OCI-LY7 (cell line): ENCODE measurements around the gene DSG2. TPM values are rescaled to one million over a fixed set of nuclear protein-coding genes. Genes with fewer than 3 reads are reported as not detected.

Source experiments
- BruUV-seq: library from RNA; stranded (reverse); fragments of 400-500 nt; replicated peaks from 2 replicates; lab custom pipeline; 2021; lab: Mats Ljungman, UMichigan
- CTCF ChIA-PET: fragments of 300-600 bp; sonication (Branson Sonifier 250); formaldehyde crosslinking; loops from one replicate; lab custom pipeline; 2022; ENCODE audit warnings: antibody characterized with exemption; ENCODE audit not compliant: unreplicated experiment; lab: Charles Lee
- POLR2A ChIA-PET: fragments of 300-600 bp; sonication (Branson Sonifier 250); formaldehyde crosslinking; loops from one replicate; lab custom pipeline; 2022; ENCODE audit warnings: antibody characterized with exemption; lab: Charles Lee
- DNase-seq: peaks from one replicate; pipeline ENCODE4 v3.0.0-alpha.2; 2015; ENCODE audit warnings: low spot score
- H2AFZ ChIP-seq: fragments of 200-600 bp; sonication (generic), shearing (Covaris generic); 2 replicates; pipeline ENCODE4 v1.6.1; 2014; ENCODE audit warnings: mild to moderate bottlenecking, antibody characterized with exemption, low read length, moderate library complexity
- H3K27ac ChIP-seq: fragments of 200-600 bp; sonication (generic); 2 replicates; pipeline ENCODE4 v1.5.1; 2014; ENCODE audit warnings: mixed run types, low read depth, mild to moderate bottlenecking, moderate library complexity, low read length, inconsistent platforms; ENCODE audit not compliant: poor library complexity, severe bottlenecking
- H3K36me3 ChIP-seq: fragments of 200-600 bp; sonication (generic); 2 replicates; pipeline ENCODE4 v1.6.1; 2014; ENCODE audit warnings: mild to moderate bottlenecking, antibody characterized with exemption, low read length, moderate library complexity, mixed read lengths; ENCODE audit not compliant: insufficient read depth
- H3K4me1 ChIP-seq: fragments of 200-600 bp; sonication (generic); 2 replicates; pipeline ENCODE4 v1.5.1; 2014; ENCODE audit warnings: mild to moderate bottlenecking, low read length; ENCODE audit not compliant: insufficient read depth, poor library complexity, severe bottlenecking
- H3K4me2 ChIP-seq: fragments of 200-600 bp; sonication (generic); 2 replicates; pipeline ENCODE4 v1.6.1; 2014; ENCODE audit warnings: mild to moderate bottlenecking, low read length
- H3K4me3 ChIP-seq: fragments of 200-600 bp; sonication (generic); 2 replicates; pipeline ENCODE4 v1.5.1; 2014; ENCODE audit warnings: mild to moderate bottlenecking, low read depth, low read length; ENCODE audit not compliant: poor library complexity, severe bottlenecking
- H3K79me2 ChIP-seq: fragments of 200-600 bp; sonication (generic); 2 replicates; pipeline ENCODE4 v1.6.1; 2016; ENCODE audit warnings: low read depth, mild to moderate bottlenecking, low read length, moderate library complexity, mixed read lengths; ENCODE audit not compliant: insufficient read depth
- H3K9me2 ChIP-seq: fragments of 200-600 bp; sonication (generic); 2 replicates; pipeline ENCODE4 v1.6.1; 2016; ENCODE audit warnings: mild to moderate bottlenecking, low read length, mixed read lengths; ENCODE audit not compliant: insufficient read depth
- H3K9me3 ChIP-seq: fragments of 200-600 bp; sonication (generic); 2 replicates; pipeline ENCODE4 v1.6.1; 2014; ENCODE audit warnings: mild to moderate bottlenecking, mixed run types, low read length, mixed read lengths
- H4K20me1 ChIP-seq: fragments of 200-600 bp; sonication (generic); 2 replicates; pipeline ENCODE4 v1.6.1; 2014; ENCODE audit warnings: mild to moderate bottlenecking, antibody characterized with exemption, low read length, moderate library complexity, mixed read lengths; ENCODE audit not compliant: insufficient read depth
- CTCF ChIP-seq: fragments of 200-600 bp; sonication (generic); conservative IDR thresholded peaks from 2 replicates; pipeline ENCODE4 v1.5.1; 2014; ENCODE audit warnings: mild to moderate bottlenecking, antibody characterized with exemption, low read length, moderate library complexity, mixed read lengths
- EZH2phosphoT487 ChIP-seq: fragments of 200-600 bp; sonication (generic); IDR thresholded peaks from 2 replicates; pipeline ENCODE4 v1.6.1; 2018; ENCODE audit warnings: low read depth, borderline replicate concordance, mild to moderate bottlenecking, mixed run types, antibody characterized with exemption, low read length, moderate library complexity, mixed read lengths
- intact Hi-C: fragments of 100-400 bp; cut with micrococcal nuclease; formaldehyde crosslinking; loops from one replicate; pipeline ENCODE4 v1.10.0; 2022; ENCODE audit not compliant: unreplicated experiment
- total RNA-seq, 2 experiments: library from RNA; depleted of rRNA in 1 of 2; stranded (reverse); fragments of >200 nt in 1 of 2; shearing (Covaris generic) in 1 of 2; gene quantifications; 2 replicates each; pipeline ENCODE4 v1.2.3, GENCODE V29; 2014 to 2022

Gene DSG2
- total RNA-seq, 2 experiments from 2014 or later: not detected

- Histone ChIP-seq H3K9me2 (no peaks in the 10 kb centered on the region), H3K79me2 (no peaks in the 10 kb centered on the region), H3K4me3 (no peak overlapping the region), H2AFZ (no peak overlapping the region), H4K20me1 (no peaks in the 10 kb centered on the region), H3K9me3 (no peaks in the 10 kb centered on the region), H3K4me2 (no peak overlapping the region), H3K4me1 (no peaks in the 10 kb centered on the region), H3K27ac (no peak overlapping the region), H3K36me3 (no peaks in the 10 kb centered on the region)
- intact Hi-C loops: no loop called here
- TF ChIP-seq EZH2phosphoT487 (no peak), CTCF (no peak)
- DNase-seq: no peak
- CTCF ChIA-PET: no interaction called here
- POLR2A ChIA-PET: no interaction called here
- no TSS peak for BruUV-seq
These were observed 92.6 kb downstream of the DSG2 start for GRCh38 chr18:31590570-31590969.

GRCh38 chr18:31591113-31591512, 93.1 kb downstream of the DSG2 start:
- CTCF ChIA-PET: no interaction called here
- Histone ChIP-seq H3K27ac (no peak overlapping the region), H3K9me3 (no peaks in the 10 kb centered on the region), H3K4me1 (no peaks in the 10 kb centered on the region), H3K4me2 (no peak overlapping the region), H3K79me2 (no peaks in the 10 kb centered on the region), H3K36me3 (no peaks in the 10 kb centered on the region), H4K20me1 (no peaks in the 10 kb centered on the region), H2AFZ (no peak overlapping the region), H3K4me3 (no peak overlapping the region), H3K9me2 (no peaks in the 10 kb centered on the region)
- POLR2A ChIA-PET: no interaction called here
- intact Hi-C loops: no loop called here
- no peak for DNase-seq
- BruUV-seq: no TSS peak
- TF ChIP-seq EZH2phosphoT487 (no peak), CTCF (no peak)

- Histone ChIP-seq H3K36me3 (no peaks in the 10 kb centered on the region), H4K20me1 (no peaks in the 10 kb centered on the region), H3K79me2 (no peaks in the 10 kb centered on the region), H3K9me3 (no peaks in the 10 kb centered on the region), H3K9me2 (no peaks in the 10 kb centered on the region), H3K4me2 (no peak within 1 kb of the TSS), H3K27ac (no peak within 1 kb of the TSS), H3K4me3 (no peak within 1 kb of the TSS), H3K4me1 (no peaks in the 10 kb centered on the region), H2AFZ (no peak within 1 kb of the TSS)
- intact Hi-C loops: no loop called here
- ChIA-PET CTCF (no interaction called here), POLR2A (no interaction called here)
- TF ChIP-seq CTCF: no peak
- TF ChIP-seq EZH2phosphoT487: no peak
- DNase-seq: no peak
- BruUV-seq: no TSS peak
These were observed 93.7 kb downstream of the DSG2 start, which contains the start of gene TTR for GRCh38 chr18:31591628-31592027. Gene TTR (plus strand): TSS chr18:31591877. CDS start chr18:31591903, 26 bp downstream.
